Keratinocyte (primary cell): ENCODE measurements around the gene FIBIN. TPM values are rescaled to one million over a fixed set of nuclear protein-coding genes. Genes with fewer than 3 reads are reported as not detected.

Experiments used
- DNase-seq: peaks from one replicate; pipeline ENCODE4 v3.0.0-alpha.2; 2011; ENCODE audit warnings: low read depth, missing footprints, low spot score
- FAIRE-seq: peaks from 2 replicates; lab custom pipeline; 2011; peaks lifted over from hg19 to GRCh38; lab: Jason Lieb, UNC
- H2AFZ ChIP-seq: 2 replicates; pipeline ENCODE4 v1.6.0; 2012; ENCODE audit warnings: low read length, control low read depth, inconsistent platforms; ENCODE audit not compliant: control insufficient read depth
- H3K27ac ChIP-seq: 2 replicates; pipeline ENCODE4 v1.5.1; 2011; ENCODE audit warnings: low read length; ENCODE audit not compliant: control insufficient read depth, insufficient read depth
- H3K27me3 ChIP-seq: 3 replicates; pipeline ENCODE4 v1.6.0; 2011; ENCODE audit warnings: low read length; ENCODE audit not compliant: control insufficient read depth, insufficient read depth; ENCODE audit errors: extremely low read depth
- H3K36me3 ChIP-seq, 2 experiments: 2 replicates in 1 of 2; 3 replicates in 1 of 2; pipeline ENCODE4 v1.5.1; 2011; ENCODE audit warnings: low read length in 2 of 2, mild to moderate bottlenecking in 1 of 2; ENCODE audit not compliant: control insufficient read depth in 2 of 2, insufficient read depth in 2 of 2; ENCODE audit errors: extremely low read depth in 1 of 2
- H3K4me1 ChIP-seq: 3 replicates; pipeline ENCODE4 v1.5.1; 2011; ENCODE audit warnings: low read length; ENCODE audit not compliant: control insufficient read depth, insufficient read depth; ENCODE audit errors: extremely low read depth
- H3K4me2 ChIP-seq: 3 replicates; pipeline ENCODE4 v1.6.0; 2011; ENCODE audit warnings: low read depth, low read length; ENCODE audit not compliant: control insufficient read depth, insufficient read depth; ENCODE audit errors: extremely low read depth
- H3K4me3 ChIP-seq, 3 experiments: fragments of 200-600 bp in 1 of 3; sonication (generic) in 1 of 3; 2 replicates in 2 of 3; 3 replicates in 1 of 3; pipeline ENCODE4 v1.5.1; 2011 to 2016; ENCODE audit warnings: low read length in 3 of 3, mild to moderate bottlenecking in 3 of 3, control low read depth in 2 of 3, inconsistent platforms in 1 of 3, low read depth in 1 of 3, mixed read lengths in 1 of 3, mixed run types in 1 of 3, moderate library complexity in 1 of 3; ENCODE audit not compliant: control insufficient read depth in 2 of 3, insufficient read depth in 2 of 3; ENCODE audit errors: extremely low read depth in 1 of 3
- H3K79me2 ChIP-seq: 2 replicates; pipeline ENCODE4 v1.6.0; 2012; ENCODE audit warnings: low read length; ENCODE audit not compliant: control insufficient read depth, insufficient read depth
- H3K9ac ChIP-seq: 3 replicates; pipeline ENCODE4 v1.6.0; 2011; ENCODE audit warnings: low read length; ENCODE audit not compliant: control insufficient read depth, insufficient read depth; ENCODE audit errors: extremely low read depth
- H3K9me1 ChIP-seq: 3 replicates; pipeline ENCODE4 v1.6.0; 2011; ENCODE audit warnings: low read length; ENCODE audit not compliant: control insufficient read depth, insufficient read depth; ENCODE audit errors: extremely low read depth
- H3K9me3 ChIP-seq: 2 replicates; pipeline ENCODE4 v1.5.1; 2012; ENCODE audit warnings: low read depth, low read length; ENCODE audit not compliant: control insufficient read depth
- H4K20me1 ChIP-seq: 3 replicates; pipeline ENCODE4 v1.6.0; 2011; ENCODE audit warnings: low read length; ENCODE audit not compliant: control insufficient read depth, insufficient read depth; ENCODE audit errors: extremely low read depth
- CTCF ChIP-seq, 3 experiments: IDR thresholded peaks in 1 of 3; conservative IDR thresholded peaks in 1 of 3; optimal IDR thresholded peaks in 1 of 3; 2 replicates in 2 of 3; 3 replicates in 1 of 3; pipeline versions ENCODE3 to v1.5.1; 2011; ENCODE audit warnings: low read length in 3 of 3, mild to moderate bottlenecking in 3 of 3, moderate library complexity in 2 of 3, control low read depth in 1 of 3, inconsistent platforms in 1 of 3; ENCODE audit not compliant: insufficient read depth in 2 of 3; ENCODE audit errors: extremely low read depth in 1 of 3
- EZH2 ChIP-seq: IDR thresholded peaks from one replicate; pipeline ENCODE4 v1.6.1; 2012; ENCODE audit warnings: inconsistent platforms, mild to moderate bottlenecking, low read length, moderate library complexity
- dilution Hi-C: fragments of 300-500 bp; cut with MboI; formaldehyde crosslinking; loops from one replicate; pipeline ENCODE4 v1.7.0; 2020; ENCODE audit warnings: low sequenced_read_pairs; ENCODE audit not compliant: extremely low pct_ligation_motif_present
- polyA plus RNA-seq, 5 experiments: library from polyadenylated mRNA; depleted of rRNA in 3 of 5; stranded (reverse) in 3 of 5; stranded (forward) in 1 of 5; unstranded in 1 of 5; fragments of >200 nt; gene quantifications; 1 replicate in 1 of 5; 2 replicates in 3 of 5; 3 replicates in 1 of 5; pipeline versions ENCODE4 v1.2.1 to v1.2.3, GENCODE V29; 2011 to 2012; ENCODE audit warnings: missing spikeins in 2 of 5, low read depth in 1 of 5, low replicate concordance in 1 of 5

Gene FIBIN
- polyA plus RNA-seq, 1 donor (not counting 4 experiments of a cell fraction or from before 2014, with no cell fraction given), result 0.30 TPM

GRCh38 chr11:26949846-26950245 lies 44.1 kb upstream of the FIBIN start:
- H3K9me3 ChIP-seq, result no peaks in the 10 kb centered on the region
- no peaks in the 10 kb centered on the region for H3K79me2 ChIP-seq
- H3K27ac ChIP-seq, result no peak overlapping the region
- no peak overlapping the region for H3K4me2 ChIP-seq
- TF ChIP-seq CTCF (optimal IDR thresholded peaks at IDR 0.05 in 1 of 3, IDR thresholded peaks at IDR 0.05 in 1 of 3, conservative IDR thresholded peaks at IDR 0.05 in 1 of 3; ENCODE audit: extremely low read depth in 1 of 3, insufficient read depth in 2 of 3, low read length in 3 of 3) (no peak), EZH2 (no peak)
- H3K4me3 ChIP-seq, result no peak overlapping the region
- DNase-seq (no peak), FAIRE-seq (no peak)
- H3K36me3 ChIP-seq, result no peaks in the 10 kb centered on the region
- dilution Hi-C loops, result no loop called here
- H3K27me3 ChIP-seq, result no peaks in the 10 kb centered on the region
- H2AFZ ChIP-seq, result no peak overlapping the region
- no peak overlapping the region for H3K9ac ChIP-seq
- no peaks in the 10 kb centered on the region for H4K20me1 ChIP-seq
- H3K9me1 ChIP-seq, result no peaks in the 10 kb centered on the region
- peaks cover 3% of the 10 kb centered on the region for H3K4me1 ChIP-seq

DNA sequence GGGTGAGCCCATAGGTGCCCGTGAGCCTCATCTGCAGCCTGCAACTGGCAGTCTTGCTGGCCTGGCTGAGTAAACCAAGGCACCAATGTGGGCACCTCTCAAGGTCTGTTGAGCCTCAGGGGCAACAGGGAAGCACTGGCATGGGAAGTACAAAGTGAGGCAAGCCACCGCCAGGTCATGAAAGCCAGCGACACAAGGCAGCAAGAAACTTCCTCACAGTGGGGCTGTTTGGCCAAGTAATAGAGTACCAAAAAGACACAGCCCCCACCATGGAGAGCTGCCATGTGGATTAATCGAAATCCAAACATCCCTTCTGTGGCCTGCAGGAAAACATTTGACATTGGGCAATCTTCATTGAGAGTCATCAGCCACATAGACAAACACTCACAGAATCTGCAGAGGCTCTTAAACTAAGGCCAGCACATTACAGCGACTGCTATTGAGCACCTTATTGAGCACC lies 43.6 kb upstream of the FIBIN start:
- no peak for TF ChIP-seq CTCF (optimal IDR thresholded peaks at IDR 0.05 in 1 of 3, IDR thresholded peaks at IDR 0.05 in 1 of 3, conservative IDR thresholded peaks at IDR 0.05 in 1 of 3; ENCODE audit: extremely low read depth in 1 of 3, insufficient read depth in 2 of 3, low read length in 3 of 3)
- TF ChIP-seq EZH2, result no peak
- Histone ChIP-seq H3K9me3 (no peaks in the 10 kb centered on the region), H3K4me1 (peaks cover 3% of the 10 kb centered on the region), H3K9me1 (no peaks in the 10 kb centered on the region), H3K4me2 (no peak overlapping the region), H3K36me3 (no peaks in the 10 kb centered on the region), H3K79me2 (no peaks in the 10 kb centered on the region), H3K9ac (no peak overlapping the region), H3K27me3 (no peaks in the 10 kb centered on the region), H2AFZ (no peak overlapping the region), H3K27ac (no peak overlapping the region), H3K4me3 (no peak overlapping the region), H4K20me1 (no peaks in the 10 kb centered on the region)
- no peak for FAIRE-seq
- dilution Hi-C loops, result no loop called here
- DNase-seq, result no peak
